IMR-90 (cell line): ENCODE data around the gene OTUD7B. TPM values are rescaled to one million over a fixed set of nuclear protein-coding genes. Genes with fewer than 3 reads are reported as not detected.
"Not testable (repeated sequence)": the region's sequence is repeated elsewhere in the genome, so short reads cannot be mapped to it uniquely, and the experiment has no call there.

ENCODE experiments used
- ATAC-seq: fragments of 200-7000 bp; cut with Tn5 transposase; 2 replicates; pipeline ENCODE4 v1.9.1; 2020; ENCODE audit warnings: low read depth, mild to moderate bottlenecking, moderate library complexity
- BruUV-seq: library from RNA; stranded (reverse); fragments of 400-500 nt; replicated peaks from 2 replicates; lab custom pipeline; 2021; lab: Mats Ljungman, UMichigan
- CTCF ChIA-PET: fragments of 300-600 bp; formaldehyde crosslinking; extraction: SDS; loops from one replicate; lab custom pipeline; 2021; ENCODE audit warnings: antibody characterized with exemption; lab: Yijun Ruan, JAX
- POLR2A ChIA-PET: fragments of 300-600 bp; sonication (Branson Sonifier 250); formaldehyde crosslinking; loops from one replicate; lab custom pipeline; 2022; ENCODE audit warnings: antibody characterized with exemption; ENCODE audit not compliant: unreplicated experiment; lab: Charles Lee
- DNase-seq: peaks from one replicate; pipeline ENCODE4 v3.0.0; 2013
- H2AFZ ChIP-seq: replicated peaks from 2 replicates; pipeline ENCODE3; 2013; ENCODE audit warnings: low read length, mild to moderate bottlenecking; ENCODE audit not compliant: poor library complexity
- H2AK5ac ChIP-seq: 2 replicates; pipeline ENCODE4 v1.6.1; 2013; ENCODE audit warnings: low read depth, low read length, inconsistent platforms
- H2AK9ac ChIP-seq: replicated peaks from 2 replicates; pipeline ENCODE3; 2013; ENCODE audit warnings: mild to moderate bottlenecking, low read depth, low read length, moderate library complexity; ENCODE audit not compliant: poor library complexity
- H2BK120ac ChIP-seq: 2 replicates; pipeline ENCODE4 v1.6.1; 2013; ENCODE audit warnings: low read depth, low read length, inconsistent platforms
- H2BK15ac ChIP-seq: 3 replicates; pipeline ENCODE4 v1.6.1; 2013; ENCODE audit warnings: low read depth, low read length, inconsistent platforms
- H2BK20ac ChIP-seq: 2 replicates; pipeline ENCODE4 v1.6.1; 2013; ENCODE audit warnings: low read depth, mild to moderate bottlenecking, inconsistent platforms, low read length, moderate library complexity
- H2BK5ac ChIP-seq: 2 replicates; pipeline ENCODE4 v1.6.1; 2013; ENCODE audit warnings: mild to moderate bottlenecking, low read depth, low read length, inconsistent platforms; ENCODE audit not compliant: poor library complexity, severe bottlenecking
- H3K14ac ChIP-seq: replicated peaks from 2 replicates; pipeline ENCODE4 v1.6.1; 2013; ENCODE audit warnings: low read depth, low read length, inconsistent platforms
- H3K18ac ChIP-seq: 2 replicates; pipeline ENCODE4 v1.6.1; 2013; ENCODE audit warnings: low read depth, low read length, control low read depth
- H3K23ac ChIP-seq: 2 replicates; pipeline ENCODE4 v1.6.1; 2013; ENCODE audit warnings: low read depth, low read length, inconsistent platforms
- H3K27ac ChIP-seq: 2 replicates; pipeline ENCODE4 v1.5.1; 2013; ENCODE audit warnings: mild to moderate bottlenecking, control low read depth, low read length; ENCODE audit not compliant: insufficient read depth
- H3K27me3 ChIP-seq: 2 replicates; pipeline ENCODE4 v1.6.1; 2013; ENCODE audit warnings: low read length; ENCODE audit not compliant: control insufficient read depth, insufficient read depth
- H3K36me3 ChIP-seq: 2 replicates; pipeline ENCODE4 v1.6.1; 2013; ENCODE audit warnings: low read length, mixed read lengths; ENCODE audit not compliant: control insufficient read depth, insufficient read depth
- H3K4ac ChIP-seq: 2 replicates; pipeline ENCODE4 v1.6.1; 2013; ENCODE audit warnings: low read depth, low read length, inconsistent platforms
- H3K4me1 ChIP-seq: 2 replicates; pipeline ENCODE4 v1.6.1; 2013; ENCODE audit warnings: low read length, mixed read lengths; ENCODE audit not compliant: control insufficient read depth, insufficient read depth
- H3K4me2 ChIP-seq: 2 replicates; pipeline ENCODE4 v1.6.1; 2013; ENCODE audit warnings: low read depth, mild to moderate bottlenecking, control low read depth, low read length, moderate library complexity
- H3K4me3 ChIP-seq: 2 replicates; pipeline ENCODE4 v1.5.1; 2013; ENCODE audit warnings: low read depth, mild to moderate bottlenecking, control low read depth, low read length, moderate library complexity; ENCODE audit not compliant: insufficient read depth
- H3K56ac ChIP-seq: 2 replicates; pipeline ENCODE4 v1.6.1; 2013; ENCODE audit warnings: low read length, inconsistent platforms; ENCODE audit not compliant: insufficient read depth; ENCODE audit errors: extremely low read depth
- H3K79me1 ChIP-seq, 2 experiments: 2 replicates each; pipeline ENCODE4 v1.6.1; 2013; ENCODE audit warnings: low read length in 2 of 2, inconsistent platforms in 1 of 2, low read depth in 1 of 2
- H3K9ac ChIP-seq: 2 replicates; pipeline ENCODE4 v1.6.1; 2013; ENCODE audit warnings: low read depth, low read length, control low read depth
- H3K9me1 ChIP-seq: 2 replicates; pipeline ENCODE4 v1.6.1; 2013; ENCODE audit warnings: low read length, inconsistent platforms; ENCODE audit not compliant: insufficient read depth
- H3K9me3 ChIP-seq: 2 replicates; pipeline ENCODE4 v1.6.1; 2013; ENCODE audit warnings: low read length; ENCODE audit not compliant: control insufficient read depth, insufficient read depth
- H4K20me1 ChIP-seq: 2 replicates; pipeline ENCODE4 v1.6.1; 2013; ENCODE audit warnings: low read length, inconsistent platforms; ENCODE audit not compliant: insufficient read depth
- H4K5ac ChIP-seq: 2 replicates; pipeline ENCODE4 v1.6.1; 2013; ENCODE audit warnings: mild to moderate bottlenecking, low read depth, low read length, control low read depth
- H4K8ac ChIP-seq, 2 experiments: 2 replicates each; pipeline ENCODE4 v1.6.1; 2013; ENCODE audit warnings: low read depth in 2 of 2, low read length in 2 of 2, control low read depth in 1 of 2, inconsistent platforms in 1 of 2
- H4K91ac ChIP-seq: 2 replicates; pipeline ENCODE4 v1.6.1; 2013; ENCODE audit warnings: low read depth, low read length, inconsistent platforms; ENCODE audit not compliant: insufficient read depth
- WGBS, 2 experiments: methylation state at CpG; one replicate each; pipeline versions ENCODE4 v1.1.5 to v1.1.7; 2013; ENCODE audit warnings: missing lambda C conversion rate in 2 of 2; ENCODE audit not compliant: insufficient read length in 1 of 2; ENCODE audit errors: extremely low coverage in 2 of 2; 5-methylcytosine and 5-hydroxymethylcytosine counted together
- dilution Hi-C: fragments of 300-500 bp; cut with HindIII; formaldehyde crosslinking; loops from one replicate; pipeline ENCODE4 v1.14.3; 2018; ENCODE audit warnings: low sequenced_read_pairs; ENCODE audit not compliant: unreplicated experiment
- in situ Hi-C: fragments of 300-500 bp; cut with MboI; formaldehyde crosslinking; loops from 3 replicates; pipeline ENCODE4 v1.14.3; 2019; ENCODE audit warnings: low sequenced_read_pairs, inconsistent platforms, mixed read lengths
- intact Hi-C: fragments of 100-400 bp; cut with micrococcal nuclease; formaldehyde crosslinking; loops from 2 replicates; pipeline ENCODE4 v1.10.0; 2022
- polyA plus RNA-seq, 3 experiments: library from polyadenylated mRNA; depleted of rRNA; stranded (reverse); fragments of >200 nt; gene quantifications; 2 replicates each; pipeline ENCODE4 v1.2.3, GENCODE V29; 2012; ENCODE audit warnings: low replicate concordance in 1 of 3
- total RNA-seq: library from RNA; depleted of rRNA; stranded (reverse); fragments of >200 nt; gene quantifications from 2 replicates; pipeline ENCODE4 v1.2.3, GENCODE V29; 2012

The OTUD7B gene
- total and polyA plus RNA-seq, 2 of the 4 experiments (the other 2 are of a cell fraction) = 7.5 to 18.6 TPM

DNA sequence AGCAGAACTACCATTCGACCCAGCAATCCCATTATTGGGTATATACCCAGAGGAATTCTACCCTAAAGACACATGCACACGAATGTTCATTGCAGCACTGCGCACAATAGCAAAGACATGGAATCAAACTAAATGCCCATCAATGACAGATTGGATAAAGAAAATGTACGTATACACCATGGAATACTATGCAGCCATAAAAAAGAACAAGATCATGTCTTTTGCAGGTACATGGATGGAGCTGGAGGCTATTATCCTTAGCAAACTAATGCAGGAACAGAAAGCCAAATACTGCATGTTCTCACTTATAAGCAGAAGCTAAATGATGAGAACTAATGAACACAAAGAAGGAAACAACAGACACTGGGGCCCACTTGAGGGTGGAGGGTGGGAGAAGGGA lies 45.0 kb upstream of the OTUD7B start:
- H4K5ac ChIP-seq, H3K4me1 ChIP-seq, H3K27ac ChIP-seq, H3K27me3 ChIP-seq, H4K8ac ChIP-seq, H3K56ac ChIP-seq, H3K9ac ChIP-seq, H3K4ac ChIP-seq, H3K9me3 ChIP-seq, dilution Hi-C loops, H3K9me1 ChIP-seq, H3K23ac ChIP-seq, BruUV-seq, H2AFZ ChIP-seq, H2BK5ac ChIP-seq, CTCF ChIA-PET, H4K20me1 ChIP-seq, H3K4me2 ChIP-seq, H3K18ac ChIP-seq, H2AK9ac ChIP-seq, POLR2A ChIA-PET, H3K36me3 ChIP-seq, H2AK5ac ChIP-seq, H2BK120ac ChIP-seq, H3K4me3 ChIP-seq, H2BK15ac ChIP-seq, DNase-seq, H3K14ac ChIP-seq, intact Hi-C loops, ATAC-seq, H2BK20ac ChIP-seq, H4K91ac ChIP-seq: not testable (repeated sequence)
- in situ Hi-C loops = loop anchor here (10.0 kb wide), 1 partner anchor 161 kb away; the partner anchor contains the start of gene BOLA1
- no CpG with 5 or more reads among the region's 4 CpGs for whole genome bisulfite sequencing, 2 experiments
- H3K79me1 ChIP-seq = peaks cover 7 to 14% of the 10 kb centered on the region in 2 experiments; a peak in 2 of 4 replicates
